HepG2 (cell line): ENCODE measurements around the gene TRIM9. TPM values are rescaled to one million over a fixed set of nuclear protein-coding genes. Genes with fewer than 3 reads are reported as not detected.

Experiments used
- ARNTL ChIP-seq: sonication (generic); formaldehyde crosslinking; IDR thresholded peaks from 2 replicates; pipeline ENCODE4 v1.4.0; 2020; ENCODE audit warnings: mild to moderate bottlenecking, missing genetic modification reagents
- CCDC6 ChIP-seq: sonication (generic); formaldehyde crosslinking; IDR thresholded peaks from 2 replicates; pipeline ENCODE4 v1.8.1; 2022; ENCODE audit warnings: mild to moderate bottlenecking, missing genetic modification reagents, moderate library complexity
- ETV6 ChIP-seq: sonication (generic); formaldehyde crosslinking; conservative IDR thresholded peaks from 2 replicates; pipeline ENCODE4 v1.4.0; 2020; ENCODE audit warnings: missing genetic modification reagents
- HDAC1 ChIP-seq: sonication (generic); formaldehyde crosslinking; IDR thresholded peaks from 2 replicates; pipeline ENCODE4 v1.5.1; 2020; ENCODE audit warnings: mild to moderate bottlenecking, missing genetic modification reagents
- NFKB2 ChIP-seq: sonication (generic); formaldehyde crosslinking; IDR thresholded peaks from 2 replicates; pipeline ENCODE4 v1.4.0; 2020; ENCODE audit warnings: missing genetic modification reagents, borderline replicate concordance
- PPARG ChIP-seq: conservative IDR thresholded peaks from 2 replicates; pipeline ENCODE4 v1.6.1; 2016; ENCODE audit warnings: missing biosample characterization, missing genetic modification reagents
- SALL1 ChIP-seq: sonication (generic); formaldehyde crosslinking; IDR thresholded peaks from 2 replicates; pipeline ENCODE4 v1.8.0; 2022; ENCODE audit warnings: mild to moderate bottlenecking, missing genetic modification reagents
- ZFP36 ChIP-seq: fragments of 150-350 bp; IDR thresholded peaks from 2 replicates; pipeline ENCODE4 v1.6.1; 2018; ENCODE audit warnings: borderline replicate concordance, low read length, low read depth; ENCODE audit not compliant: partially characterized antibody
- ZNF121 ChIP-seq: sonication (generic); formaldehyde crosslinking; IDR thresholded peaks from 2 replicates; pipeline ENCODE4 v1.5.0; 2020; ENCODE audit warnings: mild to moderate bottlenecking, missing genetic modification reagents
- ZNF329 ChIP-seq: sonication (generic); formaldehyde crosslinking; IDR thresholded peaks from 2 replicates; pipeline ENCODE4 v1.9.0; 2021; ENCODE audit warnings: low read depth, mild to moderate bottlenecking, missing genetic modification reagents
- ZNF563 ChIP-seq: sonication (generic); formaldehyde crosslinking; IDR thresholded peaks from 2 replicates; pipeline ENCODE4 v1.8.0; 2022; ENCODE audit warnings: mild to moderate bottlenecking, moderate library complexity, missing genetic modification reagents
- ZNF788 ChIP-seq: sonication (generic); formaldehyde crosslinking; IDR thresholded peaks from 2 replicates; pipeline ENCODE4 v1.5.0; 2020; ENCODE audit warnings: mild to moderate bottlenecking, missing genetic modification reagents, borderline replicate concordance
- polyA plus RNA-seq, 8 experiments: library from polyadenylated mRNA; depleted of rRNA in 3 of 8; stranded (reverse) in 7 of 8; unstranded in 1 of 8; fragments of >200 nt; fragmentation: Illumina TruSeq in 4 of 8; extraction: Trizol in 4 of 8; gene quantifications; 2 replicates each; pipeline versions ENCODE4 v1.2.1 to v1.2.3, GENCODE V29; 2011 to 2016; ENCODE audit warnings: low read depth in 4 of 8, missing spikeins in 1 of 8, mixed read lengths in 1 of 8; ENCODE audit not compliant: insufficient read depth in 1 of 8
- total RNA-seq, 5 experiments: library from RNA; depleted of rRNA; stranded (reverse); fragments of >200 nt; fragmentation: Illumina TruSeq; extraction: Trizol; gene quantifications; 2 replicates each; pipeline ENCODE4 v1.2.3, GENCODE V29; 2016; ENCODE audit warnings: low read depth in 1 of 5
- TF ChIP-seq, protein P1 (sequence below): sonication (generic); formaldehyde crosslinking; IDR thresholded peaks from 2 replicates; pipeline ENCODE4 v1.9.0; 2022; ENCODE audit warnings: low read depth, missing genetic modification reagents
- TF ChIP-seq, protein P2 (sequence below): sonication (generic); formaldehyde crosslinking; IDR thresholded peaks from 2 replicates; pipeline ENCODE4 v1.4.0; 2020; ENCODE audit warnings: mild to moderate bottlenecking, missing genetic modification reagents
- TF ChIP-seq, protein P3 (sequence below): sonication (generic); formaldehyde crosslinking; IDR thresholded peaks from 2 replicates; pipeline ENCODE4 v1.4.0; 2020; ENCODE audit warnings: mild to moderate bottlenecking, missing genetic modification reagents
- TF ChIP-seq, protein P4 (sequence below): sonication (generic); formaldehyde crosslinking; IDR thresholded peaks from 2 replicates; pipeline ENCODE4 v1.5.1; 2020; ENCODE audit warnings: missing genetic modification reagents, mild to moderate bottlenecking, borderline replicate concordance
- TF ChIP-seq, protein P5 (sequence below): IDR thresholded peaks from 2 replicates; pipeline ENCODE4 v1.6.1; 2018; ENCODE audit warnings: missing genetic modification reagents
- TF ChIP-seq, protein P6 (sequence below): sonication (generic); formaldehyde crosslinking; conservative IDR thresholded peaks from 2 replicates; pipeline ENCODE4 v1.8.1; 2023; ENCODE audit warnings: missing genetic modification reagents

TRIM9 gene
- total and polyA plus RNA-seq, 2 of the 13 experiments (the other 11 are each of a cell fraction or from before 2014, with no cell fraction given): 0.04 to 0.07 TPM

DNA sequence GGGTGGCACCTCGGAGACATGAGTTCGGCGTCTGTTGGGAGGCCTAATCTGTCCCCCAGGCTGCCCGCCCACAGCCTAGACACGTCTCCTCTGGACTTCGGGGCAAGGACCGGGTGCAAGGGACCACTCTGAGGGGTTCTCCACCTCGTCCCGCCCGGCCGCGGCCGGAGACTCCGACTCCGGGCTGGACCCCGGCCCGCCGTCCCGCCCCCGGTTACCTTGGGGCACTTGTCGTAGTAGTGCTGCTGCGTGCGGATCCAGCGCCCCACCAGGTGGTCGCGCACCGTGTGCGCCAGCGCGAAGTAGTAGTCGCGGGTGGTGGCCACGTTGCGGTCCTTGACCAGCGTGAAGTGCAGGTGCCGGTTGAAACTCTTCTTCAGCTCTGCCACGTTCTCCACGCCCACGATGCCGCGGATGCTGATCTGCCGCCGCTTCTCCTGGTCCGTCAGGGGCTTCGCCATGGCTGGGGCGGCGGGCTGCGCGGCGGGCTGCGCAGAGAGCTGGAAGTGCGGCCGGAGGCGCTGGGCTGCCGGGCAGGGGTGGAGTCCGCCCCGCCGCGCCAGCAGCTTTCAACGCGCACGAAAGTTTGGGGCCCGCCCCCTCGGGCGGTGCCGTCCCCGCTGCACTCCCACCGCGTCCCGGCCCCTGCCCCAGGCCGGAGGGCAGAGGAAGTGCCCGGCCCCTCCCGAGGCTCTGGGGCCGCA lies 150.8 kb downstream of the TRIM9 start, which contains the start of gene PYGL (continued):
- peak; percentile 38; the same call in 1 of the 2 replicates for TF ChIP-seq ZNF329
- peak; percentile 73; the same call in 1 of the 2 replicates for TF ChIP-seq ZNF563
- TF ChIP-seq NFKB2 (CRISPR knock-in tag): peak; percentile 77; the same call in 1 of the 2 replicates
- TF ChIP-seq ZNF788 (CRISPR knock-in tag): peak; percentile 50; the same call in 1 of the 2 replicates
- TF ChIP-seq, protein P1, sequence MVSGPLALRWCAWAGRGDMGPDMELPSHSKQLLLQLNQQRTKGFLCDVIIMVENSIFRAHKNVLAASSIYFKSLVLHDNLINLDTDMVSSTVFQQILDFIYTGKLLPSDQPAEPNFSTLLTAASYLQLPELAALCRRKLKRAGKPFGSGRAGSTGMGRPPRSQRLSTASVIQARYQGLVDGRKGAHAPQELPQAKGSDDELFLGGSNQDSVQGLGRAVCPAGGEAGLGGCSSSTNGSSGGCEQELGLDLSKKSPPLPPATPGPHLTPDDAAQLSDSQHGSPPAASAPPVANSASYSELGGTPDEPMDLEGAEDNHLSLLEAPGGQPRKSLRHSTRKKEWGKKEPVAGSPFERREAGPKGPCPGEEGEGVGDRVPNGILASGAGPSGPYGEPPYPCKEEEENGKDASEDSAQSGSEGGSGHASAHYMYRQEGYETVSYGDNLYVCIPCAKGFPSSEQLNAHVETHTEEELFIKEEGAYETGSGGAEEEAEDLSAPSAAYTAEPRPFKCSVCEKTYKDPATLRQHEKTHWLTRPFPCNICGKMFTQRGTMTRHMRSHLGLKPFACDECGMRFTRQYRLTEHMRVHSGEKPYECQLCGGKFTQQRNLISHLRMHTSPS (CRISPR knock-in tag): peak; percentile 6; the same call in 1 of the 2 replicates
- TF ChIP-seq CCDC6 (CRISPR knock-in tag): peak; percentile 17; the same call in 1 of the 2 replicates
- TF ChIP-seq ETV6 (CRISPR knock-in tag): no peak
- TF ChIP-seq, protein P2, sequence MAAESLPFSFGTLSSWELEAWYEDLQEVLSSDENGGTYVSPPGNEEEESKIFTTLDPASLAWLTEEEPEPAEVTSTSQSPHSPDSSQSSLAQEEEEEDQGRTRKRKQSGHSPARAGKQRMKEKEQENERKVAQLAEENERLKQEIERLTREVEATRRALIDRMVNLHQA (CRISPR knock-in tag): no peak
- peak; percentile 53; the same call in 1 of the 2 replicates for TF ChIP-seq SALL1 (CRISPR knock-in tag)
- TF ChIP-seq, protein P3, sequence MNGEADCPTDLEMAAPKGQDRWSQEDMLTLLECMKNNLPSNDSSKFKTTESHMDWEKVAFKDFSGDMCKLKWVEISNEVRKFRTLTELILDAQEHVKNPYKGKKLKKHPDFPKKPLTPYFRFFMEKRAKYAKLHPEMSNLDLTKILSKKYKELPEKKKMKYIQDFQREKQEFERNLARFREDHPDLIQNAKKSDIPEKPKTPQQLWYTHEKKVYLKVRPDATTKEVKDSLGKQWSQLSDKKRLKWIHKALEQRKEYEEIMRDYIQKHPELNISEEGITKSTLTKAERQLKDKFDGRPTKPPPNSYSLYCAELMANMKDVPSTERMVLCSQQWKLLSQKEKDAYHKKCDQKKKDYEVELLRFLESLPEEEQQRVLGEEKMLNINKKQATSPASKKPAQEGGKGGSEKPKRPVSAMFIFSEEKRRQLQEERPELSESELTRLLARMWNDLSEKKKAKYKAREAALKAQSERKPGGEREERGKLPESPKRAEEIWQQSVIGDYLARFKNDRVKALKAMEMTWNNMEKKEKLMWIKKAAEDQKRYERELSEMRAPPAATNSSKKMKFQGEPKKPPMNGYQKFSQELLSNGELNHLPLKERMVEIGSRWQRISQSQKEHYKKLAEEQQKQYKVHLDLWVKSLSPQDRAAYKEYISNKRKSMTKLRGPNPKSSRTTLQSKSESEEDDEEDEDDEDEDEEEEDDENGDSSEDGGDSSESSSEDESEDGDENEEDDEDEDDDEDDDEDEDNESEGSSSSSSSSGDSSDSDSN (CRISPR knock-in tag): peak; percentile 85
- TF ChIP-seq, protein P4, sequence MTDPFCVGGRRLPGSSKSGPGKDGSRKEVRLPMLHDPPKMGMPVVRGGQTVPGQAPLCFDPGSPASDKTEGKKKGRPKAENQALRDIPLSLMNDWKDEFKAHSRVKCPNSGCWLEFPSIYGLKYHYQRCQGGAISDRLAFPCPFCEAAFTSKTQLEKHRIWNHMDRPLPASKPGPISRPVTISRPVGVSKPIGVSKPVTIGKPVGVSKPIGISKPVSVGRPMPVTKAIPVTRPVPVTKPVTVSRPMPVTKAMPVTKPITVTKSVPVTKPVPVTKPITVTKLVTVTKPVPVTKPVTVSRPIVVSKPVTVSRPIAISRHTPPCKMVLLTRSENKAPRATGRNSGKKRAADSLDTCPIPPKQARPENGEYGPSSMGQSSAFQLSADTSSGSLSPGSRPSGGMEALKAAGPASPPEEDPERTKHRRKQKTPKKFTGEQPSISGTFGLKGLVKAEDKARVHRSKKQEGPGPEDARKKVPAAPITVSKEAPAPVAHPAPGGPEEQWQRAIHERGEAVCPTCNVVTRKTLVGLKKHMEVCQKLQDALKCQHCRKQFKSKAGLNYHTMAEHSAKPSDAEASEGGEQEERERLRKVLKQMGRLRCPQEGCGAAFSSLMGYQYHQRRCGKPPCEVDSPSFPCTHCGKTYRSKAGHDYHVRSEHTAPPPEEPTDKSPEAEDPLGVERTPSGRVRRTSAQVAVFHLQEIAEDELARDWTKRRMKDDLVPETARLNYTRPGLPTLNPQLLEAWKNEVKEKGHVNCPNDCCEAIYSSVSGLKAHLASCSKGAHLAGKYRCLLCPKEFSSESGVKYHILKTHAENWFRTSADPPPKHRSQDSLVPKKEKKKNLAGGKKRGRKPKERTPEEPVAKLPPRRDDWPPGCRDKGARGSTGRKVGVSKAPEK (CRISPR knock-in tag): no peak
- TF ChIP-seq PPARG (CRISPR knock-in tag): no peak
- TF ChIP-seq ARNTL (CRISPR knock-in tag): peak; percentile 20; the same call in 1 of the 2 replicates
- TF ChIP-seq, protein P5, sequence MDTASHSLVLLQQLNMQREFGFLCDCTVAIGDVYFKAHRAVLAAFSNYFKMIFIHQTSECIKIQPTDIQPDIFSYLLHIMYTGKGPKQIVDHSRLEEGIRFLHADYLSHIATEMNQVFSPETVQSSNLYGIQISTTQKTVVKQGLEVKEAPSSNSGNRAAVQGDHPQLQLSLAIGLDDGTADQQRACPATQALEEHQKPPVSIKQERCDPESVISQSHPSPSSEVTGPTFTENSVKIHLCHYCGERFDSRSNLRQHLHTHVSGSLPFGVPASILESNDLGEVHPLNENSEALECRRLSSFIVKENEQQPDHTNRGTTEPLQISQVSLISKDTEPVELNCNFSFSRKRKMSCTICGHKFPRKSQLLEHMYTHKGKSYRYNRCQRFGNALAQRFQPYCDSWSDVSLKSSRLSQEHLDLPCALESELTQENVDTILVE (CRISPR knock-in tag): no peak
- TF ChIP-seq ZNF121 (CRISPR knock-in tag): peak; percentile 38; the same call in 1 of the 2 replicates
- TF ChIP-seq, protein P6, sequence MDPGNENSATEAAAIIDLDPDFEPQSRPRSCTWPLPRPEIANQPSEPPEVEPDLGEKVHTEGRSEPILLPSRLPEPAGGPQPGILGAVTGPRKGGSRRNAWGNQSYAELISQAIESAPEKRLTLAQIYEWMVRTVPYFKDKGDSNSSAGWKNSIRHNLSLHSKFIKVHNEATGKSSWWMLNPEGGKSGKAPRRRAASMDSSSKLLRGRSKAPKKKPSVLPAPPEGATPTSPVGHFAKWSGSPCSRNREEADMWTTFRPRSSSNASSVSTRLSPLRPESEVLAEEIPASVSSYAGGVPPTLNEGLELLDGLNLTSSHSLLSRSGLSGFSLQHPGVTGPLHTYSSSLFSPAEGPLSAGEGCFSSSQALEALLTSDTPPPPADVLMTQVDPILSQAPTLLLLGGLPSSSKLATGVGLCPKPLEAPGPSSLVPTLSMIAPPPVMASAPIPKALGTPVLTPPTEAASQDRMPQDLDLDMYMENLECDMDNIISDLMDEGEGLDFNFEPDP (CRISPR knock-in tag): peak; percentile 80; the same call in 1 of the 2 replicates
- peak; percentile 75 for TF ChIP-seq HDAC1
- TF ChIP-seq ZFP36: no peak
